NT2/D1 (cell line): ENCODE data around the gene TPX2.

Experiments
- DNase-seq: peaks from one replicate; pipeline ENCODE4 v3.0.0-alpha.2; 2011; ENCODE audit warnings: low read depth, low spot score
- H3K27me3 ChIP-seq: 2 replicates; pipeline ENCODE4 v1.6.0; 2011; ENCODE audit warnings: mild to moderate bottlenecking; ENCODE audit not compliant: insufficient read length, insufficient read depth
- H3K36me3 ChIP-seq: 2 replicates; pipeline ENCODE4 v1.6.1; 2011; ENCODE audit warnings: mild to moderate bottlenecking, low read length, mixed read lengths; ENCODE audit not compliant: insufficient read depth, insufficient read length
- H3K4me1 ChIP-seq: 2 replicates; pipeline ENCODE4 v1.5.1; 2011; ENCODE audit not compliant: insufficient read depth, insufficient read length
- H3K4me3 ChIP-seq: 2 replicates; pipeline ENCODE4 v1.5.1; 2011; ENCODE audit warnings: low read depth; ENCODE audit not compliant: insufficient read length
- H3K9ac ChIP-seq: 2 replicates; pipeline ENCODE4 v1.6.0; 2011; ENCODE audit warnings: low read depth; ENCODE audit not compliant: insufficient read length
- H3K9me3 ChIP-seq: 2 replicates; pipeline ENCODE4 v1.5.1; 2011; ENCODE audit warnings: mild to moderate bottlenecking, low read length; ENCODE audit not compliant: insufficient read depth
- SUZ12 ChIP-seq: IDR thresholded peaks from 2 replicates; pipeline ENCODE4 v1.6.1; 2011; ENCODE audit not compliant: insufficient read length, insufficient read depth; ENCODE audit errors: extremely low read depth
- YY1 ChIP-seq: IDR thresholded peaks from 2 replicates; pipeline ENCODE4 v1.6.1; 2011; ENCODE audit not compliant: insufficient read length, insufficient read depth
- ZNF274 ChIP-seq: IDR thresholded peaks from 2 replicates; pipeline ENCODE4 v1.6.1; 2011; ENCODE audit warnings: mild to moderate bottlenecking, low read depth, low read length

The TPX2 gene

DNA sequence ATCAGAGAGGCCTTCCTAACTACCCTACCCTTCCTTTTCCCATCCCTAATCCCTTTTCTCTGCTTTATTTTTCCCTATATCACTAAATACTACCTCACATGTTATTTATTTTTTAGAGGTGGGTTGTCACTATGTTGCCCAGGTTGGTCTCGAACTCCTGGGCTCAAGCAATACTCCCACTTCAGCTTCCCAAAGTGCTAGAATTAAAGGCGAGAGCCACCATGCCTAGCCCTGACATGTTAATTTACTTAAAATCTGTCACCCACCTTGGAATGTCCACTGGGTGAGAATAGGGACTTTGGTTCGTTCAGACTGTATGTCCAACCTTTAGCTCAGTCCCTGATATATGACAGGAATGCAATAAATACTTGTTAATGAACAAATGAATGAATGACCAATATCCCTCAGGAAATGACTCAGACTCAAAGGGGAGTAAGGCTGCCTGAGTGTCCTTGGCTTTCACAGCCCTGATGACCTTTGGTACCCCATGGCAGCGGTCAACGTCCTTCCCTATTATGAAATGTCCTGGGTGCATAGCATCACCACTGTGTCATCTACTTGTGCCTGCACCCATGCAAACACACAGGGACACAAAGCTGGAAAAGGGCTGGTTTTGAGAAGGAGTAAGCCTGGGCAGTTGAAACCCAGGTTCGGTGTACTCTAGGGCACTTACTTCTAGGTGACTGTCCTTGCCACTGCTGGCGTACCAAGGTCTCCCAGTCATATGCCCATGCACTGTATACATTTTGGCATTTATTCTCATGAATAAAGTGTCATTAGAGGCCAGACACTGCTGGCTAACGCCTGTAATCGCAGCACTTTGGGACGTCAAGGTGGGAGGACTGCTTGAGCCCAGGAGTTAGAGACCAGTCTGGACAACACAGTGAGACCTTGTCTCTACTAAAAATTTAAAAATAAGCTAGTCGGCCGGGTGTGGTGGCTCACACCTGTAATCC is 43.0 kb upstream of the TPX2 start:
- no peak for DNase-seq
- H3K4me3 ChIP-seq: no peak overlapping the region
- no peaks in the 10 kb centered on the region for H3K9me3 ChIP-seq
- H3K27me3 ChIP-seq: no peaks in the 10 kb centered on the region
- peaks cover 5% of the 10 kb centered on the region for H3K4me1 ChIP-seq
- peaks cover 16% of the 10 kb centered on the region for H3K36me3 ChIP-seq
- no peak overlapping the region for H3K9ac ChIP-seq
- TF ChIP-seq ZNF274: no peak
- no peak for TF ChIP-seq SUZ12

GRCh38 chr20:31698243-31698802 is 40.8 kb upstream of the TPX2 start:
- TF ChIP-seq SUZ12 (no peak), YY1 (no peak), ZNF274 (no peak)
- Histone ChIP-seq H3K27me3 (no peaks in the 10 kb centered on the region), H3K4me1 (peaks cover 5% of the 10 kb centered on the region), H3K9me3 (no peaks in the 10 kb centered on the region), H3K4me3 (no peak overlapping the region), H3K9ac (no peak overlapping the region), H3K36me3 (peaks cover 21% of the 10 kb centered on the region)
- no peak for DNase-seq

GRCh38 chr20:31698803-31699718 is 40.0 kb upstream of the TPX2 start:
- Histone ChIP-seq H3K4me1 (peaks cover 5% of the 10 kb centered on the region), H3K9me3 (no peaks in the 10 kb centered on the region), H3K4me3 (no peak overlapping the region), H3K9ac (no peak overlapping the region), H3K27me3 (no peaks in the 10 kb centered on the region), H3K36me3 (peaks cover 21% of the 10 kb centered on the region)
- DNase-seq: no peak
- TF ChIP-seq ZNF274: no peak

DNA sequence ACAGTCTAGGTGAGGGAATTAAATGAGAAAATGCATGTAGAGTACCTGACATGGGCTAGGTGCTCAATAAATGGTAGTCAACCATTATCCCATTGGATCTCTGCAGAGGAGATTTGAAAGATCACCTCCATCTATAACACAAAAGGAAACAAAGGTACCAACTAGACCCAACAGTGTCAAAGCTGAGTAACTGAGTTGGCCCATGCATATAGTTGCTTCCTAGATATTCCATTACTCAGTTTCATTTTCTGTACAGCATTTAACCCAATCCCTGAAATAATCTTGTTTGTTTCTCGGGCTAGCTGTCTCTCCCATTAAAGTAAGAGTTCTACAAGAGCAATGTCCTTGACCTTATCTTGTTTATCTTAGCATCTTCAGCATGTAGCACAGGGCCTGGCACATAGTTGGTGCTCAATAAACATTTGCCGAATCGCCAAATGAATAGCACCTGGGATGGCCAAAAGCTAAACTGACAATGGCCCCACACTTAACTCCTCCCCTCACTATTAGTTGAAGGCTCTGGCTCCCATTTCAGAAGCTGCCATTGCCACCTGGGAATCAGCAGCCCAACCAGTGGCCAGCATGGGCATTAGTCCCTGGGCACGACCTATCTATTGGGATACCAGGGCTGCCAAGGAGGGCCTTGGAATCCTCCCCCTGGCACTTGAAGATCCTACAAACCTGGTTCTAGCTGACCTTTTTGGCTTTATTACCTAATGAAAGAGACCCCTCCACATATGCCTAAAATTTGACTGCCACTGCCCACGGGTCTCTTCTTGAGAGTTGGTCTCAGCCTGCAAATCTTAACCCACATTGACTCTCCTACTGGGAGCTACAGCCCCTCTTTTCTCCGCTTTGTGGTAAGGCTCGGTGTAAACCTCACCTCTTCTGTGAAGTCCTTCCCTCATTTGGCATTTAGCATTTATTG is 39.0 kb upstream of the TPX2 start:
- no peaks in the 10 kb centered on the region for H3K9me3 ChIP-seq
- no peak for DNase-seq
- H3K4me1 ChIP-seq: peaks cover 5% of the 10 kb centered on the region
- no peaks in the 10 kb centered on the region for H3K27me3 ChIP-seq
- no peak overlapping the region for H3K4me3 ChIP-seq
- no peak for TF ChIP-seq YY1
- no peak for TF ChIP-seq ZNF274
- TF ChIP-seq SUZ12: no peak
- H3K9ac ChIP-seq: no peak overlapping the region
- H3K36me3 ChIP-seq: peaks cover 19% of the 10 kb centered on the region

- DNase-seq: no peak
- Histone ChIP-seq H3K4me1 (peaks cover 5% of the 10 kb centered on the region), H3K9me3 (no peaks in the 10 kb centered on the region), H3K9ac (no peak overlapping the region), H3K4me3 (no peak overlapping the region), H3K36me3 (peaks cover 21% of the 10 kb centered on the region), H3K27me3 (no peaks in the 10 kb centered on the region)
- TF ChIP-seq ZNF274: no peak
Measured at GRCh38 chr20:31700747-31701146, 38.3 kb upstream of the TPX2 start.

GRCh38 chr20:31701591-31701990 is 37.5 kb upstream of the TPX2 start:
- DNase-seq: no peak
- peaks cover 28% of the 10 kb centered on the region for H3K36me3 ChIP-seq
- TF ChIP-seq YY1 (no peak), ZNF274 (no peak), SUZ12 (no peak)
- H3K4me1 ChIP-seq: peaks cover 5% of the 10 kb centered on the region
- no peaks in the 10 kb centered on the region for H3K9me3 ChIP-seq
- no peak overlapping the region for H3K9ac ChIP-seq
- no peaks in the 10 kb centered on the region for H3K27me3 ChIP-seq
- no peak overlapping the region for H3K4me3 ChIP-seq
